Measurements from ENCODE around the gene IGSF6.

IGSF6 gene

DNA sequence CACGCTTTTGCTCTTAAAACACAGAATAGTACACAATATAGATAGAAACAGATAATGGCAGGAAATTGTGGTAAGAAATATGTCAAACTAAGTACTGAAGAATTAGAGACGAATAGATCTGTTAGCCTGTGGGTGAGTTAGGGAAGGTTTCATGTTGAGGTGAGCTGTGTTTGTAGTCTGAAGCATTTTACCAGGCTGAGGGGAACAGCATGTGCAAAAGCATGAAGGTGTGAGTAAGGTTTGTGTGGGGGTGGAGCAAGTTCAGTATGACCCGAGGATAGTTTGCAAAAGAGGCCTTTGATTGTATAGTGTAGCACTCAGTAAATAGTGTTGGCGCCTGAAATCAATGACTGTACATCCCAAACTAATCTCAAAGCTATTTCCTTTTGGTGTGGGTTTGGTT is 13.8 kb downstream of the IGSF6 start:
- TF ChIP-seq, protein P1, sequence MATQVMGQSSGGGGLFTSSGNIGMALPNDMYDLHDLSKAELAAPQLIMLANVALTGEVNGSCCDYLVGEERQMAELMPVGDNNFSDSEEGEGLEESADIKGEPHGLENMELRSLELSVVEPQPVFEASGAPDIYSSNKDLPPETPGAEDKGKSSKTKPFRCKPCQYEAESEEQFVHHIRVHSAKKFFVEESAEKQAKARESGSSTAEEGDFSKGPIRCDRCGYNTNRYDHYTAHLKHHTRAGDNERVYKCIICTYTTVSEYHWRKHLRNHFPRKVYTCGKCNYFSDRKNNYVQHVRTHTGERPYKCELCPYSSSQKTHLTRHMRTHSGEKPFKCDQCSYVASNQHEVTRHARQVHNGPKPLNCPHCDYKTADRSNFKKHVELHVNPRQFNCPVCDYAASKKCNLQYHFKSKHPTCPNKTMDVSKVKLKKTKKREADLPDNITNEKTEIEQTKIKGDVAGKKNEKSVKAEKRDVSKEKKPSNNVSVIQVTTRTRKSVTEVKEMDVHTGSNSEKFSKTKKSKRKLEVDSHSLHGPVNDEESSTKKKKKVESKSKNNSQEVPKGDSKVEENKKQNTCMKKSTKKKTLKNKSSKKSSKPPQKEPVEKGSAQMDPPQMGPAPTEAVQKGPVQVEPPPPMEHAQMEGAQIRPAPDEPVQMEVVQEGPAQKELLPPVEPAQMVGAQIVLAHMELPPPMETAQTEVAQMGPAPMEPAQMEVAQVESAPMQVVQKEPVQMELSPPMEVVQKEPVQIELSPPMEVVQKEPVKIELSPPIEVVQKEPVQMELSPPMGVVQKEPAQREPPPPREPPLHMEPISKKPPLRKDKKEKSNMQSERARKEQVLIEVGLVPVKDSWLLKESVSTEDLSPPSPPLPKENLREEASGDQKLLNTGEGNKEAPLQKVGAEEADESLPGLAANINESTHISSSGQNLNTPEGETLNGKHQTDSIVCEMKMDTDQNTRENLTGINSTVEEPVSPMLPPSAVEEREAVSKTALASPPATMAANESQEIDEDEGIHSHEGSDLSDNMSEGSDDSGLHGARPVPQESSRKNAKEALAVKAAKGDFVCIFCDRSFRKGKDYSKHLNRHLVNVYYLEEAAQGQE (IDR thresholded peaks at IDR 0.05; ENCODE audit: insufficient read depth in 1 of 2, low read depth in 2 of 2, low read length in 2 of 2), result no peak
- TF ChIP-seq TAF1 (IDR thresholded peaks at IDR 0.05; ENCODE audit: borderline replicate concordance, insufficient read depth, low read length) (no peak), SIN3A (IDR thresholded peaks at IDR 0.05; ENCODE audit: borderline replicate concordance, insufficient read depth, low read length) (no peak), FOXP2 (optimal IDR thresholded peaks at IDR 0.05; ENCODE audit: borderline replicate concordance, extremely low read depth, extremely low read length, insufficient read depth) (no peak), POLR2AphosphoS5 (IDR thresholded peaks at IDR 0.05; ENCODE audit: low read depth, low read length) (no peak)

DNA sequence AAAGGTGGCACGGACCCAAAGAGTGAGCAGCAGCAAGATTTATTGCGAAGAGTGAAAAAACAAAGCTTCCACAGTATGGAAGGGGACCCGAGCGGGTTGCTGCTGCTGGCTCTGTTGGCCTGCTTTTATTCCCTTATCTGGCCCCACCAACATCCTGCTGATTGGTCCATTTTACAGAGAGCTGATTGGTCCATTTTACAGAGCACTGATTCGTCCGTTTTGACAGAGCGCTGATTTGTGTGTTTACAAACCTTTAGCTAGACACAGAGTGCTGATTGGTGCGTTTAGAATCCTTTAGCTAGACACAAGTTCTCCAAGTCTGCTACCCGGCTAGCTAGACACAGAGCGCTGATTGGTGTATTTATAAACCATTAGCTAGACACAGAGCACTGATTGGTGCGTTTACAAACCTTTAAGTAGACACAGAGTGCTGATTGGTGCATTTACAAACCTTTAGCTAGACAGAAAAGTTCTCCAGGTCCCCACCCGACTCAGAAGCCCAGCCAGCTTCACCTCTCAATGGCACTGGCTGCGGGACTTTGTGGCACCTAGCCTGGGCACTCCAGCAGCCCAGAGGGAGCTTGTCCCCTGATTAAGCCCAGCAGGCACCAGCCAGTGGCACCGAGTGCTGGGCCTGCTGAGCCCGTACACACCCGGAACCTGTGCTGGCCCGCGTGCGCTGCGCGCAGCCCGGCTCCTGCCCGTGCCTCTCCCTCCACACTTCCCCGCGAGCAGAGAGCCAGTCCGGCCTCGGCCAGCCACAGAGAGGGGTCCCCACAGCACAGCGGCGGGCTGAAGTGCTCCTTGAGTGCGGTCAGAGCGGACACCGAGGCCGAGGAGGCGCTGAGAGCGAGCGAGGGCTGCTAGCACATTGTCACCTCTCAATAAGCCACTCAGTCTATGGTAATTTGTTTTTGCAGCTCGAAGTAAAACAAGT is 15.1 kb downstream of the IGSF6 start:
- no peak for TF ChIP-seq POLR2AphosphoS5 (IDR thresholded peaks at IDR 0.05; ENCODE audit: low read depth, low read length)

DNA sequence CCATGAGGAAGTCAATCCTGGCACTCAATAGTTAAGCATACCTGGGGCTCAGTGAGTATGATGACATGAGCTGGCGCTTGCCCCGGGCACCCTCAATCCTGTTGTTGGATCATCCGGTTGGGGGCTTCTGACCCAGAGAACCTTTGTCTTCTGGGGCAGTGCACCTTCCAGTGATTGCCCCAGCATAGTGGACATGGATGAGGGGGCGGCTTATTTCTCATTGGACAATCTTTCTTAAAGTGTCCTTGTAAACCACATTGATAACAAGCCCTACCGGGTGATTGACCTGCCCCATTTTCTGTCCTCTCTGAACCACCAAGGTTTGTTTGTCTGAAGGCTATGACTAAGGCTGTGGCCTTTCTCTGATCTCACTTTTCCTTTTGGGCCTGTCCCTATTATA is 18.2 kb downstream of the IGSF6 start:
- TF ChIP-seq FOXP2 (optimal IDR thresholded peaks at IDR 0.05; ENCODE audit: borderline replicate concordance, extremely low read depth, extremely low read length, insufficient read depth), result no peak

DNA sequence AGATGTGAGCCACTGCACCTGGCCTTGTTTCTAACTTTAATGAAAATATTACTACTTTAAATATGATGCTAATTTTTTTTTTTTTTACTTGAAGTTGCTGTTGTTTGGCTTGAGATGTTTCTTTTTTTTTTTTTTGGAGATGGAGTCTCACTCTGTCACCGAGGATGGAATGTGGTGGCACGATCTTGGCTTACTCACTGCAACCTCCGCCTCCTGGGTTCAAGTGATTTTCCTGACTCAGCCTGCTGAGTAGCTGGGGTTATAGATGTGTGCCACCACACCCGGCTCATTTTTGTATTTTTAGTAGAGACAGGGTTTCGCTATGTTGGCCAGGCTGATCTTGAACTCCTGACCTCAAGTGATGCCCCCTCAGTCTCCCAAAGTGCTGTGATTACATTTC is 23.6 kb downstream of the IGSF6 start:
- TF ChIP-seq FOXP2 (optimal IDR thresholded peaks at IDR 0.05; ENCODE audit: borderline replicate concordance, extremely low read depth, extremely low read length, insufficient read depth) (no peak), TAF1 (IDR thresholded peaks at IDR 0.05; ENCODE audit: borderline replicate concordance, insufficient read depth, low read length) (no peak), POLR2AphosphoS5 (IDR thresholded peaks at IDR 0.05; ENCODE audit: low read depth, low read length) (no peak), SIN3A (IDR thresholded peaks at IDR 0.05; ENCODE audit: borderline replicate concordance, insufficient read depth, low read length) (no peak)
- TF ChIP-seq, protein P1 (IDR thresholded peaks at IDR 0.05; ENCODE audit: insufficient read depth in 1 of 2, low read depth in 2 of 2, low read length in 2 of 2), result no peak

DNA sequence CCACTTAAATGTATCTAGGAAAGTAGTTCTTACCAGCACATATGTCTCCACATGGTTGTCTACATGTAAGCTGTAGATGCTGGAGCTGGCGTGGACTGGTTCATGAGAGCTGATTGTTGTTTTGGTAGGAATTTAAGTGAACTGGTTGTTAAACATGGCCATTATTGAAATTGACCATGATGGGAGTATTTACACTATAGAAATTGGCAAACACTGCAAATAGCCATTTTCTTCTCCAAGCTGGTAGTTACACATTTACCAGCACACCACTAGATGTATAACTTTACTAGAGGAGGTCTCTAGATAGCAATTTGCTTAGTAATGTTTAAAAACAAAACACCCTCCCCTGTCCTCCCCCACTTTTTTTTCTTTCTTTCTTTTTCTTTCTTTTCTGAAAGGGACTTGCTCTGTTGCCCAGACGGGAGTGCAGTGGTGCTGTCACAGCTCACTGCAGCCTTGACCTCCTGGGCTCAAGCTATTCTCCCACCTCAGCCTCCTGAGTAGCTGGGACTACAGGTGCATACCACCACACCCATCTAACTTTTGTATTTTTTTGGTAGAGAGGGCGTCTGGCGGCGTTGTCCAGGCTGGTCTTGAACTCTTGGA is 24.2 kb downstream of the IGSF6 start:
- TF ChIP-seq POLR2AphosphoS5 (IDR thresholded peaks at IDR 0.05; ENCODE audit: low read depth, low read length), result no peak
- no peak for TF ChIP-seq SIN3A (IDR thresholded peaks at IDR 0.05; ENCODE audit: borderline replicate concordance, insufficient read depth, low read length)
- TF ChIP-seq, protein P1 (IDR thresholded peaks at IDR 0.05; ENCODE audit: insufficient read depth in 1 of 2, low read depth in 2 of 2, low read length in 2 of 2), result no peak

DNA sequence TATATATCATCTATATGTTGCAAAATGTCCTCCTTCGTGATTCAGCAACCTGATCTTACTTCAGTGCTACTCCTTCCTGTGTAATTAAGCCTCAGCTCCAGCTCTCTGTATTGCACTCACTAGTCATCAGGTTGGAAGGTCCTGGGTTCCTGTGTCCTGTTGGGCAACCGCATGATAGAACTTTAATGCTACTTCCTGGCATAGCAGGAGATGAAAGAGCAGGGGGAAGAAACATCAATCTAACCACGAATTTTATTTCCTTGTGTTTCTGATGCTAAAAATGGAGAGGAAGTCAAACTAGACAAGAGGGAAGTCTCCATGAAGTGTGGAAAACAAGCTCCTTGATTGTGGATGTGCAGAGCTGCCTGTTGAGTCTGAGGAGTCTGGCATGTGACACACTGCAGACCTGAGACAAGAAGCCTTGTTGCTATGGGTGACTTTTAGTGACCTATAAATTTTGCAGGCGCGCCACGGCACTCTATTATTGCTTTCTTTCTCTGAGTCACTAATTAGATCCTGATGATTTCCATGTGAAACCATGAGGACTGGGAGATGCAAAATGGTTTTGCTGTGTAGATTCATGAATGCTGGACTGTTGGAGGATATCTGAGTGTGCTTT is 25.6 kb downstream of the IGSF6 start:
- TF ChIP-seq TAF1 (IDR thresholded peaks at IDR 0.05; ENCODE audit: borderline replicate concordance, insufficient read depth, low read length) (peak; percentile 38; the same call in 1 of the 2 replicates), FOXP2 (optimal IDR thresholded peaks at IDR 0.05; ENCODE audit: borderline replicate concordance, extremely low read depth, extremely low read length, insufficient read depth) (no peak), POLR2AphosphoS5 (IDR thresholded peaks at IDR 0.05; ENCODE audit: low read depth, low read length) (no peak; the same call in 1 of the 2 replicates), SIN3A (IDR thresholded peaks at IDR 0.05; ENCODE audit: borderline replicate concordance, insufficient read depth, low read length) (peak; percentile 81; the same call in 1 of the 2 replicates)
- TF ChIP-seq, protein P1 (IDR thresholded peaks at IDR 0.05; ENCODE audit: insufficient read depth in 1 of 2, low read depth in 2 of 2, low read length in 2 of 2), result peak in 1 of 2 experiments; percentile 18; a peak in 1 of 4 replicates

All from PFSK-1 (cell line).